H1 (cell line): ENCODE results near the gene SIM2. TPM values are rescaled to one million over a fixed set of nuclear protein-coding genes. Genes with fewer than 3 reads are reported as not detected.

Experiments
- CTCF ChIA-PET: fragments of 300-600 bp; sonication (Branson Sonifier 250); formaldehyde crosslinking; loops from one replicate; lab custom pipeline; 2021; ENCODE audit not compliant: partially characterized antibody; lab: Charles Lee
- POLR2A ChIA-PET: fragments of 300-600 bp; sonication (Branson Sonifier 250); formaldehyde crosslinking; loops from one replicate; lab custom pipeline; 2021; ENCODE audit warnings: inconsistent platforms; ENCODE audit not compliant: partially characterized antibody; lab: Charles Lee
- DNase-seq, 2 experiments: peaks; one replicate each; pipeline versions ENCODE4 v3.0.0 to v3.0.0-alpha.2; 2010 to 2022; ENCODE audit warnings: low spot score in 2 of 2, low read depth in 1 of 2, mixed read lengths in 1 of 2
- FAIRE-seq: peaks from 2 replicates; lab custom pipeline; 2011; peaks lifted over from hg19 to GRCh38; lab: Jason Lieb, UNC
- H2AFZ ChIP-seq: 2 replicates; pipeline ENCODE4 v1.8.1; 2012; ENCODE audit warnings: low read length, inconsistent platforms
- H2AK5ac ChIP-seq: 2 replicates; pipeline ENCODE4 v1.6.1; 2013; ENCODE audit warnings: low read depth, low read length
- H2BK120ac ChIP-seq: replicated peaks from 2 replicates; pipeline ENCODE3; 2013; ENCODE audit warnings: low read depth, low read length, inconsistent platforms
- H2BK12ac ChIP-seq: 2 replicates; pipeline ENCODE4 v1.6.1; 2013; ENCODE audit warnings: low read depth, low read length
- H2BK15ac ChIP-seq: 2 replicates; pipeline ENCODE4 v1.6.1; 2013; ENCODE audit warnings: low read length
- H2BK20ac ChIP-seq: 2 replicates; pipeline ENCODE4 v1.6.1; 2013; ENCODE audit warnings: low read length
- H2BK5ac ChIP-seq: 2 replicates; pipeline ENCODE4 v1.6.1; 2013; ENCODE audit warnings: low read depth, low read length
- H3K14ac ChIP-seq: 2 replicates; pipeline ENCODE4 v1.6.1; 2013; ENCODE audit warnings: inconsistent platforms; ENCODE audit not compliant: insufficient read length
- H3K18ac ChIP-seq: 2 replicates; pipeline ENCODE4 v1.6.1; 2013; ENCODE audit warnings: low read length; ENCODE audit errors: extremely low read depth
- H3K23ac ChIP-seq: 2 replicates; pipeline ENCODE4 v1.6.1; 2013; ENCODE audit warnings: inconsistent platforms; ENCODE audit not compliant: insufficient read length
- H3K23me2 ChIP-seq: 2 replicates; pipeline ENCODE4 v1.6.1; 2013; ENCODE audit warnings: low read depth, low read length
- H3K27ac ChIP-seq: 2 replicates; pipeline ENCODE4 v1.6.1; 2011; ENCODE audit warnings: low read depth, low read length, inconsistent platforms
- H3K27me3 ChIP-seq, 4 experiments: replicated peaks in 1 of 4; 1 replicate in 1 of 4; 2 replicates in 3 of 4; pipeline versions ENCODE4 v1.6.1 to v1.8.1; 2011 to 2013; ENCODE audit warnings: low read length in 3 of 4, mild to moderate bottlenecking in 3 of 4, inconsistent platforms in 2 of 4, mixed read lengths in 2 of 4, moderate library complexity in 1 of 4; ENCODE audit not compliant: control insufficient read depth in 3 of 4, insufficient read depth in 3 of 4; ENCODE audit errors: extremely low read depth in 1 of 4
- H3K36me3 ChIP-seq, 4 experiments: 2 replicates each; pipeline versions ENCODE4 v1.6.1 to v1.8.1; 2011 to 2013; ENCODE audit warnings: mild to moderate bottlenecking in 4 of 4, low read length in 3 of 4, moderate library complexity in 2 of 4, control low read depth in 1 of 4, inconsistent platforms in 1 of 4; ENCODE audit not compliant: insufficient read depth in 4 of 4, control insufficient read depth in 2 of 4
- H3K4ac ChIP-seq: replicated peaks from 2 replicates; pipeline ENCODE3; 2013; ENCODE audit warnings: low read length, low read depth, mixed read lengths, inconsistent platforms; ENCODE audit not compliant: insufficient read length
- H3K4me1 ChIP-seq, 4 experiments: replicated peaks in 1 of 4; 1 replicate in 1 of 4; 2 replicates in 3 of 4; pipeline versions ENCODE4 v1.6.1 to v1.8.1; 2011 to 2013; ENCODE audit warnings: low read length in 3 of 4, inconsistent platforms in 2 of 4, mixed read lengths in 1 of 4; ENCODE audit not compliant: insufficient read depth in 4 of 4, control insufficient read depth in 3 of 4
- H3K4me2 ChIP-seq, 2 experiments: 2 replicates each; pipeline versions ENCODE4 v1.6.1 to v1.8.1; 2011 to 2013; ENCODE audit warnings: low read depth in 2 of 2, low read length in 2 of 2, control low read depth in 1 of 2, inconsistent platforms in 1 of 2, mild to moderate bottlenecking in 1 of 2; ENCODE audit not compliant: insufficient read depth in 1 of 2
- H3K4me3 ChIP-seq, 4 experiments: fragments of 200-600, 300-600 bp in 1 of 4; sonication (generic), shearing (Covaris generic), sonication (Bioruptor Twin) in 1 of 4; 2 replicates each; pipeline versions ENCODE4 v1.5.1 to v1.8.1; 2011 to 2016; ENCODE audit warnings: low read length in 4 of 4, low read depth in 3 of 4, control low read depth in 2 of 4, inconsistent platforms in 2 of 4, mild to moderate bottlenecking in 2 of 4, mixed read lengths in 1 of 4, moderate library complexity in 1 of 4; ENCODE audit not compliant: insufficient read depth in 2 of 4; ENCODE audit errors: extremely low read depth in 1 of 4
- H3K56ac ChIP-seq: replicated peaks from 2 replicates; pipeline ENCODE3; 2013; ENCODE audit warnings: low read depth, mild to moderate bottlenecking, mixed read lengths, low read length, inconsistent platforms; ENCODE audit not compliant: insufficient read length
- H3K79me1 ChIP-seq: 2 replicates; pipeline ENCODE4 v1.6.1; 2013; ENCODE audit warnings: low read depth, low read length, control low read depth
- H3K79me2 ChIP-seq, 2 experiments: 2 replicates each; pipeline versions ENCODE4 v1.6.1 to v1.8.1; 2012 to 2013; ENCODE audit warnings: low read length in 2 of 2, mild to moderate bottlenecking in 2 of 2, inconsistent platforms in 1 of 2; ENCODE audit not compliant: insufficient read depth in 2 of 2, control insufficient read depth in 1 of 2
- H3K9ac ChIP-seq, 4 experiments: replicated peaks in 1 of 4; 1 replicate in 1 of 4; 2 replicates in 3 of 4; pipeline versions ENCODE4 v1.6.1 to v1.8.1; 2011 to 2013; ENCODE audit warnings: low read depth in 3 of 4, low read length in 3 of 4, control low read depth in 2 of 4, mild to moderate bottlenecking in 2 of 4, moderate library complexity in 2 of 4, inconsistent platforms in 1 of 4; ENCODE audit errors: extremely low read depth in 1 of 4
- H3K9me3 ChIP-seq, 2 experiments: 2 replicates each; pipeline versions ENCODE4 v1.6.1 to v1.8.1; 2012 to 2013; ENCODE audit warnings: mild to moderate bottlenecking in 2 of 2, moderate library complexity in 2 of 2, control low read depth in 1 of 2, inconsistent platforms in 1 of 2, low read depth in 1 of 2, low read length in 1 of 2, mixed read lengths in 1 of 2; ENCODE audit not compliant: insufficient read depth in 2 of 2
- H4K20me1 ChIP-seq, 2 experiments: replicated peaks in 1 of 2; 2 replicates each; pipeline versions ENCODE3 to v1.8.1; 2011 to 2013; ENCODE audit warnings: inconsistent platforms in 2 of 2, low read length in 2 of 2, mild to moderate bottlenecking in 1 of 2; ENCODE audit not compliant: insufficient read depth in 2 of 2, control insufficient read depth in 1 of 2
- H4K5ac ChIP-seq: 2 replicates; pipeline ENCODE4 v1.6.1; 2013; ENCODE audit warnings: low read length, low read depth, mixed read lengths, inconsistent platforms; ENCODE audit not compliant: insufficient read length
- H4K8ac ChIP-seq: 2 replicates; pipeline ENCODE4 v1.8.0; 2013; ENCODE audit warnings: mild to moderate bottlenecking, moderate library complexity, low read length, inconsistent platforms; ENCODE audit not compliant: insufficient read depth; ENCODE audit errors: extremely low read depth
- H4K91ac ChIP-seq: replicated peaks from 2 replicates; pipeline ENCODE3; 2013; ENCODE audit warnings: low read length, mixed read lengths, inconsistent platforms; ENCODE audit not compliant: insufficient read length
- E2F6 ChIP-seq: IDR thresholded peaks from 2 replicates; pipeline ENCODE4 v1.6.1; 2012; ENCODE audit warnings: inconsistent platforms
- EZH2 ChIP-seq: fragments of 200-600 bp; sonication (generic); IDR thresholded peaks from 2 replicates; pipeline ENCODE4 v1.7.1; 2012; ENCODE audit warnings: low read depth, mild to moderate bottlenecking, moderate library complexity, low read length, inconsistent platforms; ENCODE audit not compliant: severe bottlenecking
- SUZ12 ChIP-seq: fragments of 200-600 bp; sonication (generic); IDR thresholded peaks from 2 replicates; pipeline ENCODE4 v1.6.1; 2012; ENCODE audit warnings: mild to moderate bottlenecking, inconsistent platforms, low read length, moderate library complexity, mixed read lengths
- WGBS, 2 experiments: shearing (Covaris generic) in 1 of 2; methylation state at CpG; one replicate each; pipeline versions ENCODE4 v1.1.6 to v1.1.7; 2013 to 2015; ENCODE audit warnings: low lambda C conversion rate in 2 of 2, mixed read lengths in 2 of 2, inconsistent platforms in 1 of 2, low coverage in 1 of 2, missing lambda C conversion rate in 1 of 2; ENCODE audit not compliant: insufficient replicate concordance in 2 of 2, insufficient coverage in 1 of 2, insufficient read length in 1 of 2; ENCODE audit errors: extremely low coverage in 1 of 2, missing lambda C conversion rate in 1 of 2; 5-methylcytosine and 5-hydroxymethylcytosine counted together
- polyA plus RNA-seq, 7 experiments: library from polyadenylated mRNA; depleted of rRNA in 3 of 7; stranded (reverse) in 5 of 7; unstranded in 2 of 7; fragments of >200 nt in 5 of 7; fragments of 200-250 nt in 2 of 7; gene quantifications; 1 replicate in 5 of 7; 2 replicates in 1 of 7; 4 replicates in 1 of 7; pipeline versions ENCODE4 v1.2.1 to v1.2.3, GENCODE V29; 2011 to 2013; ENCODE audit warnings: missing spikeins in 2 of 7, mixed read lengths in 2 of 7
- total RNA-seq: library from RNA; stranded (reverse); fragmentation: NEBNext Ultra II Directional; extraction: Animal tissue kit (Norgen Biotek cat#: 25700); gene quantifications from 2 replicates; pipeline ENCODE4 v1.2.1, GENCODE V29; 2021

The SIM2 gene
- total and polyA plus RNA-seq, 2 of the 8 experiments (the other 6 are each of a cell fraction or from before 2014, with no cell fraction given), result 0.05 to 0.26 TPM

GRCh38 chr21:36707763-36708285, 8.9 kb downstream of the SIM2 start:
- H3K4me3 ChIP-seq, result peak overlapping the region in 2 of 4 experiments; percentile 10 to 57; a peak in 3 of 8 replicates
- no peak overlapping the region for H2BK20ac ChIP-seq
- H3K56ac ChIP-seq, result no peak overlapping the region
- ChIA-PET CTCF (interaction anchor here (1.0 to 3.7 kb wide), 7 partner anchors 7 to 279 kb away, joined by 3 to 17 read pairs (median 5); partner anchors contain the start of gene SIM2), POLR2A (interaction anchor here (1.0 to 3.4 kb wide), 2 partner anchors 9 to 13 kb away, joined by 6 to 15 read pairs; partner anchors contain the start of gene SIM2)
- no peak overlapping the region for H3K9ac ChIP-seq
- FAIRE-seq, result no peak
- H2BK120ac ChIP-seq, result no peak overlapping the region
- H2AFZ ChIP-seq, result no peak overlapping the region
- no peak overlapping the region for H3K4ac ChIP-seq
- no peaks in the 10 kb centered on the region for H3K79me2 ChIP-seq
- H3K27me3 ChIP-seq, result peaks cover 70 to 98% (median 80%) of the 10 kb centered on the region in 4 experiments
- H3K23me2 ChIP-seq, result peaks cover 3% of the 10 kb centered on the region; the same call in 1 of the 2 replicates
- H3K79me1 ChIP-seq, result no peaks in the 10 kb centered on the region; the same call in 1 of the 2 replicates
- TF ChIP-seq SUZ12 (peak; percentile 8; the same call in 1 of the 2 replicates), EZH2 (peak; percentile 88), E2F6 (no peak)
- H3K36me3 ChIP-seq, result peaks cover 0 to 12% (median 0%) of the 10 kb centered on the region in 4 experiments; a peak in 1 of 8 replicates
- H3K9me3 ChIP-seq, result no peaks in the 10 kb centered on the region
- no peak for DNase-seq
- WGBS, 2 experiments, result 1% methylated on average over 36 of the region's 53 CpGs; no CpG with 5 or more reads in 1 of the 2 experiments
- no peak overlapping the region; the same call in 1 of the 2 replicates for H2BK5ac ChIP-seq
- H2BK12ac ChIP-seq, result peak overlapping the region; percentile 80; the same call in 1 of the 2 replicates
- peaks cover 0 to 41% (median 31%) of the 10 kb centered on the region in 4 experiments; a peak in 6 of 7 replicates for H3K4me1 ChIP-seq
- H3K23ac ChIP-seq, result no peak overlapping the region
- H2AK5ac ChIP-seq, result no peak overlapping the region
- no peak overlapping the region for H3K14ac ChIP-seq
- H3K18ac ChIP-seq, result peak overlapping the region; percentile 32; the same call in 1 of the 2 replicates
- no peak overlapping the region for H3K27ac ChIP-seq
- H4K20me1 ChIP-seq, result peaks cover 10 to 16% of the 10 kb centered on the region in 2 experiments
- H4K5ac ChIP-seq, result no peak overlapping the region
- H3K4me2 ChIP-seq, result peak overlapping the region; percentile 80 to 90
- peak overlapping the region; percentile 29; the same call in 1 of the 2 replicates for H2BK15ac ChIP-seq
- H4K91ac ChIP-seq, result no peak overlapping the region
- H4K8ac ChIP-seq, result no peak overlapping the region; the same call in 1 of the 2 replicates
